Measurements from ENCODE around the gene GOLGA8Q. TPM values are rescaled to one million over a fixed set of nuclear protein-coding genes. Genes with fewer than 3 reads are reported as not detected.
"Not testable (repeated sequence)": the region's sequence is repeated elsewhere in the genome, so short reads cannot be mapped to it uniquely, and the experiment has no call there.

Gene GOLGA8Q
- total RNA-seq, 1 donor from 2014 or later = not detected

GRCh38 chr15:30566949-30567348, 15.1 kb downstream of the GOLGA8Q start:
- not testable (repeated sequence) for H3K9me3 Mint-ChIP-seq (ENCODE audit: unreplicated experiment); H3K4me1 Mint-ChIP-seq (ENCODE audit: low read depth, unreplicated experiment); H3K27ac Mint-ChIP-seq (ENCODE audit: unreplicated experiment); H3K27me3 Mint-ChIP-seq (ENCODE audit: unreplicated experiment); H3K4me3 Mint-ChIP-seq (ENCODE audit: unreplicated experiment); H3K36me3 Mint-ChIP-seq (ENCODE audit: unreplicated experiment)
- TF ChIP-seq CTCF (IDR thresholded peaks at IDR 0.05; ENCODE audit: partially characterized antibody, unreplicated experiment) = peak; percentile 53
- peak; percentile 11 for DNase-seq

GRCh38 chr15:30573012-30573491, 21.2 kb downstream of the GOLGA8Q start:
- H3K36me3 Mint-ChIP-seq (ENCODE audit: unreplicated experiment); H3K4me1 Mint-ChIP-seq (ENCODE audit: low read depth, unreplicated experiment); DNase-seq; H3K27me3 Mint-ChIP-seq (ENCODE audit: unreplicated experiment); H3K27ac Mint-ChIP-seq (ENCODE audit: unreplicated experiment); H3K9me3 Mint-ChIP-seq (ENCODE audit: unreplicated experiment); H3K4me3 Mint-ChIP-seq (ENCODE audit: unreplicated experiment): not testable (repeated sequence)

GRCh38 chr15:30579394-30579970, 27.6 kb downstream of the GOLGA8Q start:
- H3K4me1 Mint-ChIP-seq (ENCODE audit: low read depth, unreplicated experiment); DNase-seq; H3K4me3 Mint-ChIP-seq (ENCODE audit: unreplicated experiment); H3K36me3 Mint-ChIP-seq (ENCODE audit: unreplicated experiment); H3K27ac Mint-ChIP-seq (ENCODE audit: unreplicated experiment); H3K27me3 Mint-ChIP-seq (ENCODE audit: unreplicated experiment); H3K9me3 Mint-ChIP-seq (ENCODE audit: unreplicated experiment): not testable (repeated sequence)

- not testable (repeated sequence) for DNase-seq; H3K27ac Mint-ChIP-seq (ENCODE audit: unreplicated experiment); H3K4me1 Mint-ChIP-seq (ENCODE audit: low read depth, unreplicated experiment); H3K36me3 Mint-ChIP-seq (ENCODE audit: unreplicated experiment); H3K27me3 Mint-ChIP-seq (ENCODE audit: unreplicated experiment); H3K4me3 Mint-ChIP-seq (ENCODE audit: unreplicated experiment); H3K9me3 Mint-ChIP-seq (ENCODE audit: unreplicated experiment)
These were observed 28.9 kb downstream of the GOLGA8Q start for GRCh38 chr15:30580716-30581115.

GRCh38 chr15:30598953-30599352, 47.1 kb downstream of the GOLGA8Q start:
- not testable (repeated sequence) for H3K9me3 Mint-ChIP-seq (ENCODE audit: unreplicated experiment); H3K27me3 Mint-ChIP-seq (ENCODE audit: unreplicated experiment); H3K27ac Mint-ChIP-seq (ENCODE audit: unreplicated experiment); H3K4me1 Mint-ChIP-seq (ENCODE audit: low read depth, unreplicated experiment); H3K4me3 Mint-ChIP-seq (ENCODE audit: unreplicated experiment); H3K36me3 Mint-ChIP-seq (ENCODE audit: unreplicated experiment); DNase-seq

GRCh38 chr15:30603796-30604195, 51.9 kb downstream of the GOLGA8Q start, which contains the start of gene GOLGA8H:
Gene GOLGA8H, plus strand, starts transcription at chr15:30604028. Its CDS starts 98 bp downstream, at chr15:30604126.
- H3K4me1 Mint-ChIP-seq (ENCODE audit: low read depth, unreplicated experiment); DNase-seq; H3K27me3 Mint-ChIP-seq (ENCODE audit: unreplicated experiment); H3K4me3 Mint-ChIP-seq (ENCODE audit: unreplicated experiment); H3K27ac Mint-ChIP-seq (ENCODE audit: unreplicated experiment); H3K36me3 Mint-ChIP-seq (ENCODE audit: unreplicated experiment); H3K9me3 Mint-ChIP-seq (ENCODE audit: unreplicated experiment): not testable (repeated sequence)

Other genes with a start within 250 kb of the GOLGA8Q start
- gene CHRFAM7A, start 158.5 kb upstream of the GOLGA8Q start, total RNA-seq (ENCODE audit: unreplicated experiment) = 3.9 TPM
- not detected for gene GOLGA8R, start 137.8 kb upstream of the GOLGA8Q start, total RNA-seq (ENCODE audit: unreplicated experiment)
- gene GOLGA8H, start 52.0 kb downstream of the GOLGA8Q start, total RNA-seq (ENCODE audit: unreplicated experiment) = not detected